Neuronal stem cell (in vitro differentiated cells): ENCODE results near the gene ZNF652.

Experiments used
- DNase-seq: peaks from one replicate; pipeline ENCODE4 v3.0.0-alpha.2; 2013; ENCODE audit warnings: low spot score
- H2AFZ ChIP-seq: one replicate; pipeline ENCODE4 v1.6.1; 2013; ENCODE audit warnings: mild to moderate bottlenecking, low read length, inconsistent platforms
- H2AK5ac ChIP-seq: 2 replicates; pipeline ENCODE4 v1.6.1; 2013; ENCODE audit warnings: low read depth, mild to moderate bottlenecking, inconsistent platforms, low read length, moderate library complexity, mixed read lengths
- H2BK120ac ChIP-seq: 2 replicates; pipeline ENCODE4 v1.6.1; 2013; ENCODE audit warnings: low read depth, mild to moderate bottlenecking, inconsistent platforms, low read length, moderate library complexity, mixed read lengths
- H2BK12ac ChIP-seq: one replicate; pipeline ENCODE4 v1.6.1; 2013; ENCODE audit warnings: low read length, inconsistent platforms
- H2BK15ac ChIP-seq: 2 replicates; pipeline ENCODE4 v1.6.1; 2013; ENCODE audit warnings: mild to moderate bottlenecking, low read length, inconsistent platforms, mixed read lengths
- H2BK5ac ChIP-seq: one replicate; pipeline ENCODE4 v1.6.1; 2013; ENCODE audit warnings: inconsistent platforms, mild to moderate bottlenecking, low read length, moderate library complexity
- H3K14ac ChIP-seq: one replicate; pipeline ENCODE4 v1.6.1; 2013; ENCODE audit warnings: low read length, inconsistent platforms
- H3K18ac ChIP-seq: 2 replicates; pipeline ENCODE4 v1.6.1; 2013; ENCODE audit warnings: low read length, inconsistent platforms
- H3K23ac ChIP-seq: 2 replicates; pipeline ENCODE4 v1.6.1; 2013; ENCODE audit warnings: low read depth, mild to moderate bottlenecking, mixed read lengths, low read length, inconsistent platforms; ENCODE audit not compliant: poor library complexity
- H3K27ac ChIP-seq: replicated peaks from 3 replicates; pipeline ENCODE4 v1.5.1; 2013; ENCODE audit warnings: low read length, inconsistent platforms
- H3K27me3 ChIP-seq, 3 experiments: 2 replicates each; pipeline ENCODE4 v1.6.1; 2013; ENCODE audit warnings: low read length in 3 of 3, mild to moderate bottlenecking in 2 of 3, inconsistent platforms in 1 of 3, low read depth in 1 of 3, mixed read lengths in 1 of 3, moderate library complexity in 1 of 3; ENCODE audit not compliant: control insufficient read depth in 3 of 3, insufficient read depth in 3 of 3
- H3K36me3 ChIP-seq, 2 donors: replicated peaks in 1 of 2; 2 replicates each; pipeline ENCODE4 v1.6.1; 2013; ENCODE audit warnings: low read length in 2 of 2; ENCODE audit not compliant: control insufficient read depth in 2 of 2, insufficient read depth in 2 of 2
- H3K4ac ChIP-seq: 2 replicates; pipeline ENCODE4 v1.6.1; 2013; ENCODE audit warnings: inconsistent platforms, mild to moderate bottlenecking, low read length, moderate library complexity
- H3K4me1 ChIP-seq, 2 donors: 1 replicate in 1 of 2; 2 replicates in 1 of 2; pipeline ENCODE4 v1.6.1; 2013; ENCODE audit warnings: low read length in 2 of 2, low read depth in 1 of 2; ENCODE audit not compliant: control insufficient read depth in 2 of 2, insufficient read depth in 1 of 2
- H3K4me2 ChIP-seq: one replicate; pipeline ENCODE4 v1.6.1; 2013; ENCODE audit warnings: mild to moderate bottlenecking, low read length, inconsistent platforms; ENCODE audit not compliant: insufficient read depth, poor library complexity, severe bottlenecking
- H3K4me3 ChIP-seq, 2 donors: 2 replicates each; pipeline ENCODE4 v1.5.1; 2013; ENCODE audit warnings: low read length in 2 of 2, mild to moderate bottlenecking in 2 of 2, inconsistent platforms in 1 of 2, moderate library complexity in 1 of 2
- H3K79me1 ChIP-seq: one replicate; pipeline ENCODE4 v1.6.1; 2013; ENCODE audit warnings: low read depth, mild to moderate bottlenecking, inconsistent platforms, low read length, moderate library complexity
- H3K9ac ChIP-seq: one replicate; pipeline ENCODE4 v1.6.1; 2013; ENCODE audit warnings: mild to moderate bottlenecking, low read depth, low read length, inconsistent platforms; ENCODE audit not compliant: poor library complexity
- H3K9me3 ChIP-seq, 2 donors: replicated peaks in 1 of 2; 2 replicates each; pipeline versions ENCODE3 to v1.6.1; 2013; ENCODE audit warnings: low read length in 2 of 2, mild to moderate bottlenecking in 2 of 2, inconsistent platforms in 1 of 2, low read depth in 1 of 2, mixed read lengths in 1 of 2, moderate library complexity in 1 of 2; ENCODE audit not compliant: control insufficient read depth in 2 of 2, insufficient read depth in 1 of 2
- H4K8ac ChIP-seq: one replicate; pipeline ENCODE4 v1.6.1; 2013; ENCODE audit warnings: low read depth, mild to moderate bottlenecking, inconsistent platforms, low read length, moderate library complexity
- H4K91ac ChIP-seq: one replicate; pipeline ENCODE4 v1.6.1; 2013; ENCODE audit warnings: low read length, low read depth, mild to moderate bottlenecking, inconsistent platforms; ENCODE audit not compliant: poor library complexity
- WGBS, 2 donors: extraction: QIAGEN DNeasy Blood & Tissue Kit; methylation state at CpG; one replicate each; pipeline ENCODE4 v1.1.7; 2013; ENCODE audit warnings: missing lambda C conversion rate in 2 of 2, mixed read lengths in 1 of 2; ENCODE audit not compliant: insufficient read length in 2 of 2, insufficient replicate concordance in 1 of 2; ENCODE audit errors: extremely low coverage in 2 of 2; 5-methylcytosine and 5-hydroxymethylcytosine counted together

Gene ZNF652

DNA sequence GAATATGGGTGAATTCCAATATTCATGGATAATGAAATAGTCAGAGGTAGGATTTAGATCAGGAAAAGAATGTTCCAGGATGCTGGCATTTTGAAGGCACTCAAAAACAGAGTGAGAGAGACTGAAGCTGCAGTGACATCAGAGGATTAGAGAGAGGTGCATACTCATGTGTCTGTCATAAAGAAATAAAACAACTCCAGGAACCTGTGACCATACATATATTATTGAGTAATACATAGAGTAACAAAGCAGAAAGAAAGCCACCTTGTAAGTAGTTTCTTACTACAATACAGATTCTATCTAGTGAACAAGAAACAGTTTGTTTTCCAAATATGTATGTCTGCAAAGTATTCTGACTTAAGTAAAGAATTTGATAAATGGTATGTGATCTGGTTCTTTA, 69.1 kb downstream of the ZNF652 start:
- Histone ChIP-seq H3K27ac (no peak overlapping the region), H3K9ac (no peak overlapping the region), H3K27me3 (no peaks in the 10 kb centered on the region), H3K4me2 (no peak overlapping the region), H2AFZ (no peak overlapping the region), H3K9me3 (no peaks in the 10 kb centered on the region), H2BK12ac (no peak overlapping the region), H3K79me1 (no peaks in the 10 kb centered on the region), H3K36me3 (peaks cover 6 to 20% of the 10 kb centered on the region in 2 donors), H3K14ac (no peak overlapping the region), H4K8ac (no peak overlapping the region), H3K4me1 (no peaks in the 10 kb centered on the region), H3K4ac (no peak overlapping the region), H3K4me3 (no peak overlapping the region), H3K18ac (no peak overlapping the region), H2AK5ac (no peak overlapping the region), H2BK5ac (no peak overlapping the region), H4K91ac (no peak overlapping the region), H2BK120ac (no peak overlapping the region), H2BK15ac (no peak overlapping the region), H3K23ac (no peak overlapping the region)
- no peak for DNase-seq

DNA sequence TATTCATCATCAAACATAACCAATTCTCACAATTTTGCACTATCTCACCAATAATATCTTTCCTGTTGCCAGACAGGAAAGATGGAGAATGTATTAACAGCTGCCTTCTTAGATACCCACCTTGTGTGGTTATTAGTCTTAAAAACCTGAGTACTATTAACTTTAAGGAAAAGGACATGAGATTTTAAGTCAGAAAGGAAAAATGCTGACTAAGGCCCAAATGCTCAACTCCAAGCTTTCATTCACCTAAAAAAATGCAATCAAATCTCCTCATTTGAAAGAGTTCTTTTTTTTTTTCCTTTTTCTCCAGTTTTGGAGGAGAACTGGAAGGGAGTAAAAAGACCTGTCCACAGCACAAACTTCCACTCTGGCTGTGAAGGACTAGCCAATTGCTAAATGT, 70.1 kb downstream of the ZNF652 start:
- Histone ChIP-seq H3K4me2 (no peak overlapping the region), H3K36me3 (peaks cover 2 to 12% of the 10 kb centered on the region in 2 donors)

DNA sequence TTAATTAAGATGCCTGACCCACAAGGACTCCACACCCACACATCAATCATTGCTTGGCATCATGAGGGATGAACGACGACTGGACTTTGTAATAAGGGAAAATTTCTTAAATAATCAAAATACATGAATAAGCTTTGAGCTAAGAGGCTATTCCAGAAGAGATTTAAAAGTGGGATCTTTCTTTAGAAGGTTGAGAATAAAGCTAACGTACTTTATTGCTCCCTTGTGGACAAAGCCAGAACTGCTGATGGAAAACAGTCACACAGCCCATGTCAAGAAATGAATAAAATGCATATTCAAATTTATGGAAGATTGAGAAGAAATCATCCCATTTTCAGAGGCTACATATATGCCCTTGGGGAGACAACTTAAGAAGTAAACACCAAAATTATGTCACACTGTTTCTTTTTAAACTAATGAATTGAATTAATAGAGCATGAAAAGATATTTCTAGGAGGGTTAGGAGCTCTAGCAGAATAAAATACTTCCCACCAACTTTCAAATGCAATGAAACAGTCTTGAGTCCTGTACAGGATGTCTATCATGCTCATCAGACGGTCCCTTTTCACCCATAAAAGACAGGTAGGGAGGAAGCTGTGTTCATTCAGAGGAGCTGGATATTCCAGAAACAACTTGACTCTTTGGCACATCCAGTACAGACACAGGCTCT, 71.2 kb downstream of the ZNF652 start:
- Histone ChIP-seq H2AFZ (no peak overlapping the region), H3K9ac (no peak overlapping the region), H3K36me3 (peaks cover 2 to 7% of the 10 kb centered on the region in 2 donors), H3K4me1 (peaks cover 0 to under 1% of the 10 kb centered on the region in 2 donors), H2BK15ac (no peak overlapping the region), H3K23ac (no peak overlapping the region), H4K91ac (no peak overlapping the region), H3K4me3 (no peak overlapping the region), H3K27ac (no peak overlapping the region), H3K4me2 (no peak overlapping the region), H3K27me3 (no peaks in the 10 kb centered on the region), H4K8ac (no peak overlapping the region), H3K4ac (no peak overlapping the region), H2BK12ac (no peak overlapping the region), H2BK5ac (no peak overlapping the region), H3K79me1 (no peaks in the 10 kb centered on the region), H3K14ac (no peak overlapping the region), H3K18ac (no peak overlapping the region), H3K9me3 (no peaks in the 10 kb centered on the region), H2BK120ac (no peak overlapping the region), H2AK5ac (no peak overlapping the region)
- DNase-seq, result no peak
- no CpG with 5 or more reads among the region's 4 CpGs for WGBS, 2 donors

More for the DNA sequence above, 70.1 kb downstream of the ZNF652 start:
- Histone ChIP-seq H3K4me3 (no peak overlapping the region), H4K91ac (no peak overlapping the region), H3K23ac (no peak overlapping the region), H3K9ac (no peak overlapping the region), H2AFZ (no peak overlapping the region), H3K4ac (no peak overlapping the region), H3K18ac (no peak overlapping the region), H2BK12ac (no peak overlapping the region), H3K14ac (no peak overlapping the region), H3K27me3 (no peaks in the 10 kb centered on the region), H2BK120ac (no peak overlapping the region), H2BK15ac (no peak overlapping the region), H3K9me3 (no peaks in the 10 kb centered on the region), H4K8ac (no peak overlapping the region), H3K4me1 (no peaks in the 10 kb centered on the region), H2BK5ac (no peak overlapping the region), H3K79me1 (no peaks in the 10 kb centered on the region), H3K27ac (no peak overlapping the region), H2AK5ac (no peak overlapping the region)
- DNase-seq, result no peak

DNA sequence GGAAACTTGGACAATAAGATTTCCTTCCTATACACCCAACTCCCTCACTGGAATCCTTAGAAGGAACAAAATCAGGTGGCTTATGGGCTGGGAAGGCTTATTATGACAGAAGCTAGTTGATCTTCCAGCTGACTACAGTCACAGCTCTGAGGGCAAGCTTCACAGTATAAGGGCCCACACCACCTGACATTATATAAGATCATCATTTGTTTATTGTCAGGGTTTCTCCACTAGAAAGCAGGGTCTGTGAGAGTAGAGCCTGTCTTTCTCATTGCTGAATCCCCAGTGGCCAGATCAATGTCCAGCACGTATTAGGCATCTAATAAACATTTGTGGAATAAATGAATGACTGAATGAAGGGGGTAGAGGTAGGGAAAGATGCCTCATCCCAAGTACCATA, 73.7 kb downstream of the ZNF652 start:
- no peak for DNase-seq
- WGBS, 2 donors, result no CpG with 5 or more reads among the region's 1 CpG

More for the DNA sequence above, 73.7 kb downstream of the ZNF652 start:
- Histone ChIP-seq H3K27ac (no peak overlapping the region), H3K9me3 (no peaks in the 10 kb centered on the region), H3K79me1 (no peaks in the 10 kb centered on the region), H2BK12ac (no peak overlapping the region), H4K91ac (no peak overlapping the region), H2AK5ac (no peak overlapping the region), H3K36me3 (peaks cover 2 to 7% of the 10 kb centered on the region in 2 donors), H2BK5ac (no peak overlapping the region), H3K9ac (no peak overlapping the region), H3K4ac (no peak overlapping the region), H4K8ac (no peak overlapping the region), H2AFZ (no peak overlapping the region), H3K23ac (no peak overlapping the region), H3K14ac (no peak overlapping the region), H3K4me1 (peaks cover 0 to 4% of the 10 kb centered on the region in 2 donors), H3K18ac (no peak overlapping the region), H2BK15ac (no peak overlapping the region), H3K4me3 (no peak overlapping the region), H2BK120ac (no peak overlapping the region), H3K27me3 (no peaks in the 10 kb centered on the region), H3K4me2 (no peak overlapping the region)
